Stimulated activated CD4-positive, alpha-beta T cell treated with anti-CD3 and anti-CD28 coated beads, Interleukin-2, amount 100 ng/mL, for 24 hours (primary cell): ENCODE measurements around the gene PKMYT1.

Source experiments
- DNase-seq, 2 donors: peaks; one replicate each; pipeline ENCODE4 v3.0.0-alpha.2; 2020

Gene PKMYT1

GRCh38 chr16:2992383-2993081 lies 12.3 kb upstream of the PKMYT1 start:
- no peak for DNase-seq

GRCh38 chr16:2991566-2992261 lies 11.5 kb upstream of the PKMYT1 start:
- DNase-seq: no peak

- DNase-seq: no peak
Observed at GRCh38 chr16:2990891-2991290, 10.6 kb upstream of the PKMYT1 start.

GRCh38 chr16:2988590-2989099 lies 8.4 kb upstream of the PKMYT1 start:
- no peak for DNase-seq

- no peak for DNase-seq
Observed at GRCh38 chr16:2987833-2988232, 7.6 kb upstream of the PKMYT1 start.

- DNase-seq: no peak
Observed at GRCh38 chr16:2987286-2987685, 7.0 kb upstream of the PKMYT1 start.

GRCh38 chr16:2986623-2987188 lies 6.5 kb upstream of the PKMYT1 start:
- no peak for DNase-seq

GRCh38 chr16:2985893-2986355 lies 5.7 kb upstream of the PKMYT1 start:
- no peak for DNase-seq

GRCh38 chr16:2985462-2985861 lies 5.2 kb upstream of the PKMYT1 start:
- DNase-seq: no peak

GRCh38 chr16:2983706-2984136 lies 3.5 kb upstream of the PKMYT1 start:
- peak; percentile 79 to 86 for DNase-seq

GRCh38 chr16:2982402-2982801 lies 2.2 kb upstream of the PKMYT1 start:
- DNase-seq: no peak

- no peak for DNase-seq
Observed at GRCh38 chr16:2981899-2982250, 1.6 kb upstream of the PKMYT1 start.

- DNase-seq: no peak
Observed at GRCh38 chr16:2981177-2981898, 1.1 kb upstream of the PKMYT1 start.

- peak in 1 of 2 donors; percentile 57 for DNase-seq
Observed at GRCh38 chr16:2979669-2980226, 498 bp downstream of the PKMYT1 start.

GRCh38 chr16:2977440-2977839 lies 2.8 kb downstream of the PKMYT1 start:
- DNase-seq: no peak

GRCh38 chr16:2976673-2977072 lies 3.6 kb downstream of the PKMYT1 start:
- DNase-seq: no peak

- no peak for DNase-seq
Observed at GRCh38 chr16:2976201-2976600, 4.0 kb downstream of the PKMYT1 start.

GRCh38 chr16:2975161-2975795 lies 5.0 kb downstream of the PKMYT1 start:
- DNase-seq: no peak

- no peak for DNase-seq
Observed at GRCh38 chr16:2974319-2975056, 5.8 kb downstream of the PKMYT1 start.

GRCh38 chr16:2973605-2974318 lies 6.5 kb downstream of the PKMYT1 start:
- no peak for DNase-seq

- no peak for DNase-seq
Observed at GRCh38 chr16:2973093-2973492, 7.2 kb downstream of the PKMYT1 start.
